ENCODE data around the gene LHFPL6. TPM values are rescaled to one million over a fixed set of nuclear protein-coding genes. Genes with fewer than 3 reads are reported as not detected.

LHFPL6 gene
- total and polyA plus RNA-seq, 10 of the 15 experiments (the other 5 are each of a cell fraction or from before 2014, with no cell fraction given) = 0.11 to 4.6 (median 0.41) TPM

- Histone ChIP-seq H3K36me3 (ENCODE audit: control insufficient read depth in 2 of 2, insufficient read depth in 2 of 2, low read length in 1 of 2) (no peaks in the 10 kb centered on the region), H3K4me2 (ENCODE audit: control insufficient read depth, insufficient read depth) (no peak overlapping the region), H3K4me1 (ENCODE audit: control insufficient read depth, insufficient read depth, low read length) (no peaks in the 10 kb centered on the region), H3K79me2 (ENCODE audit: control insufficient read depth, insufficient read depth, low read length) (no peaks in the 10 kb centered on the region), H3K27ac (ENCODE audit: control insufficient read depth, insufficient read depth) (no peak overlapping the region), H2AFZ (ENCODE audit: control insufficient read depth, low read depth, low read length) (no peak overlapping the region), H3K9ac (ENCODE audit: control insufficient read depth, insufficient read depth, low read length) (no peak overlapping the region), H4K20me1 (ENCODE audit: control insufficient read depth, insufficient read depth) (no peaks in the 10 kb centered on the region), H3K4me3 (no peak overlapping the region), H3K27me3 (replicated peaks in 1 of 2; ENCODE audit: control insufficient read depth in 2 of 2, insufficient read depth in 2 of 2, low read length in 1 of 2) (no peaks in the 10 kb centered on the region), H3K9me3 (replicated peaks; ENCODE audit: control insufficient read depth, insufficient read depth, low read length) (no peaks in the 10 kb centered on the region)
- RAD21 ChIA-PET (ENCODE audit: unreplicated experiment) = no interaction called here
- intact Hi-C loops (cut with micrococcal nuclease; ENCODE audit: unreplicated experiment) (no loop called here), in situ Hi-C loops (cut with MboI) (no loop called here)
- no peak; the same call in 2 of the 3 replicates for ATAC-seq
- CTCF ChIA-PET = interaction anchor here (1.0 to 1.8 kb wide), 4 partner anchors 8 to 268 kb away, joined by 3 to 6 read pairs (median 4); no protein-coding TSS in a partner anchor
- TF ChIP-seq SPI1 (IDR thresholded peaks at IDR 0.05; ENCODE audit: borderline replicate concordance, insufficient read depth, low read depth, low read length) (no peak), SRF (IDR thresholded peaks at IDR 0.05; ENCODE audit: low read depth in 2 of 2, low read length in 2 of 2) (no peak), MEF2A (IDR thresholded peaks at IDR 0.05; ENCODE audit: insufficient read depth, low read depth, low read length) (no peak), SREBF1 (IDR thresholded peaks at IDR 0.05; ENCODE audit: low read length) (no peak), PBX3 (IDR thresholded peaks at IDR 0.05; ENCODE audit: insufficient replicate concordance, low read depth, low read length) (no peak), DPF2 (IDR thresholded peaks at IDR 0.05) (no peak)
- SMC1A ChIA-PET (ENCODE audit: uncharacterized antibody, unreplicated experiment) = interaction anchor here (1.0 to 1.3 kb wide), 2 partner anchors 27 to 73 kb away, joined by 3 read pairs; no protein-coding TSS in a partner anchor
- no TSS peak for BruUV-seq (replicated peaks)
- 44% methylated on average over 9 of the region's 9 CpGs for WGBS (ENCODE audit: insufficient coverage, insufficient replicate concordance, low lambda C conversion rate, missing lambda C conversion rate)
- POLR2A ChIA-PET = no interaction called here
- DNase-seq (ENCODE audit: low read depth, low spot score) = no peak
- FAIRE-seq = no peak
Measured at GRCh38 chr13:39347926-39348901, 254.8 kb downstream of the LHFPL6 start.
